Loucy (cell line): ENCODE results near the gene POU5F2.

Experiments used
- H2AFZ ChIP-seq: fragments of 200-600 bp; sonication (generic); 2 replicates; pipeline ENCODE4 v1.6.0; 2016; ENCODE audit warnings: antibody characterized with exemption, mild to moderate bottlenecking, low read length, moderate library complexity
- H3F3A ChIP-seq: fragments of 200-600 bp; 2 replicates; pipeline ENCODE4 v1.6.0; 2016; ENCODE audit warnings: antibody characterized with exemption, low read depth, mild to moderate bottlenecking
- H3K27me3 ChIP-seq: fragments of 200-600 bp; sonication (generic); 2 replicates; pipeline ENCODE4 v1.6.1; 2014; ENCODE audit warnings: low read length, mild to moderate bottlenecking; ENCODE audit not compliant: insufficient read depth, poor library complexity, severe bottlenecking
- H3K36me3 ChIP-seq: fragments of 200-600 bp; sonication (generic); 2 replicates; pipeline ENCODE4 v1.6.1; 2016; ENCODE audit warnings: low read length; ENCODE audit not compliant: insufficient read depth
- H3K4me1 ChIP-seq: fragments of 200-600 bp; sonication (generic); 2 replicates; pipeline ENCODE4 v1.5.1; 2014; ENCODE audit warnings: low read length, mild to moderate bottlenecking; ENCODE audit not compliant: insufficient read depth, poor library complexity, severe bottlenecking
- H3K4me2 ChIP-seq: fragments of 200-600 bp; sonication (generic); 2 replicates; pipeline ENCODE4 v1.6.0; 2014; ENCODE audit warnings: antibody characterized with exemption, low read length, low read depth, mild to moderate bottlenecking; ENCODE audit not compliant: poor library complexity, severe bottlenecking
- H3K4me3 ChIP-seq: fragments of 200-600 bp; sonication (generic); 2 replicates; pipeline ENCODE4 v1.5.1; 2014; ENCODE audit warnings: low read length, mild to moderate bottlenecking, mixed read lengths; ENCODE audit not compliant: poor library complexity, severe bottlenecking
- H3K79me2 ChIP-seq: fragments of 200-600 bp; sonication (generic); 2 replicates; pipeline ENCODE4 v1.6.1; 2014; ENCODE audit warnings: low read length; ENCODE audit not compliant: insufficient read depth
- H3K9ac ChIP-seq: fragments of 200-600 bp; sonication (generic); 2 replicates; pipeline ENCODE4 v1.6.0; 2014; ENCODE audit warnings: mild to moderate bottlenecking, low read depth, low read length, moderate library complexity; ENCODE audit not compliant: poor library complexity, severe bottlenecking
- H3K9me2 ChIP-seq: fragments of 200-600 bp; sonication (generic); replicated peaks from 2 replicates; pipeline ENCODE4 v1.6.1; 2016; ENCODE audit warnings: low read depth, low read length, mixed read lengths
- H3K9me3 ChIP-seq: fragments of 200-600 bp; sonication (generic); 2 replicates; pipeline ENCODE4 v1.6.1; 2014; ENCODE audit warnings: mild to moderate bottlenecking, antibody characterized with exemption, low read length, low read depth; ENCODE audit not compliant: insufficient read depth
- H4K20me1 ChIP-seq: fragments of 200-600 bp; sonication (generic); 2 replicates; pipeline ENCODE4 v1.6.0; 2014; ENCODE audit warnings: antibody characterized with exemption, low read length, mild to moderate bottlenecking; ENCODE audit not compliant: insufficient read depth, poor library complexity, severe bottlenecking
- EZH2phosphoT487 ChIP-seq: fragments of 200-600 bp; IDR thresholded peaks from 2 replicates; pipeline ENCODE4 v1.6.1; 2018; ENCODE audit warnings: antibody characterized with exemption, mild to moderate bottlenecking, moderate library complexity, borderline replicate concordance
- TF ChIP-seq, protein P1 (sequence below): fragments of 200-600 bp; sonication (generic); conservative IDR thresholded peaks from 2 replicates; pipeline ENCODE4 v1.5.1; 2014; ENCODE audit warnings: mild to moderate bottlenecking, antibody characterized with exemption, low read length

Gene POU5F2

DNA sequence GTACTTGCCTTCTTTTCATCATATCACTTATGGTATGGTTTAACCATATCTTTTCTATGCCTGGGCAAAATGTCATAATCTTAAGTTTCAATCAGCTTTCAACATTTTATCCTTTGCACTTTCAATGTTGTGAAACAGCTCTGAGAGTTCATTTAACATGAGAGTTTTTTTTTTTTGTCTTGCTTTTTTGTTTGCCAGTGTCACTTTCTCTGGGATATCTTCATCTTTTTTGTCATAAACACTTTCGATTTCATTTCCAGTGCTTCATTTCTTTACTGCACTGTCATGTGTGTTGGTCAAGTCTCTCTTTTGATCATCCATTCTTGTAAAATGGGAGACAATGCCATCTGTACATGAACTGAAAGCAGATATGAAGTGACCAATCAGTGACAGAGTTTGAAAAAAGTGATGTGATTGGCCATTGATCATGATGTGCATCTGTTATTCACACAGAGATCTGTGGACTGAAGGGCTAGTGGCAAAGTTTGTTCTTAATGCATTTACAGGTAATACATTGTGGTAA is 7.5 kb upstream of the POU5F2 start:
- Histone ChIP-seq H3K4me2 (no peak overlapping the region), H3K4me1 (no peaks in the 10 kb centered on the region), H3K79me2 (no peaks in the 10 kb centered on the region), H4K20me1 (no peaks in the 10 kb centered on the region), H3K9ac (no peak overlapping the region), H3F3A (no peaks in the 10 kb centered on the region), H3K27me3 (no peaks in the 10 kb centered on the region), H3K9me2 (no peaks in the 10 kb centered on the region), H3K36me3 (no peaks in the 10 kb centered on the region), H3K9me3 (no peaks in the 10 kb centered on the region), H2AFZ (no peak overlapping the region), H3K4me3 (no peak overlapping the region)
- TF ChIP-seq, protein P1, sequence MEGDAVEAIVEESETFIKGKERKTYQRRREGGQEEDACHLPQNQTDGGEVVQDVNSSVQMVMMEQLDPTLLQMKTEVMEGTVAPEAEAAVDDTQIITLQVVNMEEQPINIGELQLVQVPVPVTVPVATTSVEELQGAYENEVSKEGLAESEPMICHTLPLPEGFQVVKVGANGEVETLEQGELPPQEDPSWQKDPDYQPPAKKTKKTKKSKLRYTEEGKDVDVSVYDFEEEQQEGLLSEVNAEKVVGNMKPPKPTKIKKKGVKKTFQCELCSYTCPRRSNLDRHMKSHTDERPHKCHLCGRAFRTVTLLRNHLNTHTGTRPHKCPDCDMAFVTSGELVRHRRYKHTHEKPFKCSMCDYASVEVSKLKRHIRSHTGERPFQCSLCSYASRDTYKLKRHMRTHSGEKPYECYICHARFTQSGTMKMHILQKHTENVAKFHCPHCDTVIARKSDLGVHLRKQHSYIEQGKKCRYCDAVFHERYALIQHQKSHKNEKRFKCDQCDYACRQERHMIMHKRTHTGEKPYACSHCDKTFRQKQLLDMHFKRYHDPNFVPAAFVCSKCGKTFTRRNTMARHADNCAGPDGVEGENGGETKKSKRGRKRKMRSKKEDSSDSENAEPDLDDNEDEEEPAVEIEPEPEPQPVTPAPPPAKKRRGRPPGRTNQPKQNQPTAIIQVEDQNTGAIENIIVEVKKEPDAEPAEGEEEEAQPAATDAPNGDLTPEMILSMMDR: no peak
- TF ChIP-seq EZH2phosphoT487: no peak

DNA sequence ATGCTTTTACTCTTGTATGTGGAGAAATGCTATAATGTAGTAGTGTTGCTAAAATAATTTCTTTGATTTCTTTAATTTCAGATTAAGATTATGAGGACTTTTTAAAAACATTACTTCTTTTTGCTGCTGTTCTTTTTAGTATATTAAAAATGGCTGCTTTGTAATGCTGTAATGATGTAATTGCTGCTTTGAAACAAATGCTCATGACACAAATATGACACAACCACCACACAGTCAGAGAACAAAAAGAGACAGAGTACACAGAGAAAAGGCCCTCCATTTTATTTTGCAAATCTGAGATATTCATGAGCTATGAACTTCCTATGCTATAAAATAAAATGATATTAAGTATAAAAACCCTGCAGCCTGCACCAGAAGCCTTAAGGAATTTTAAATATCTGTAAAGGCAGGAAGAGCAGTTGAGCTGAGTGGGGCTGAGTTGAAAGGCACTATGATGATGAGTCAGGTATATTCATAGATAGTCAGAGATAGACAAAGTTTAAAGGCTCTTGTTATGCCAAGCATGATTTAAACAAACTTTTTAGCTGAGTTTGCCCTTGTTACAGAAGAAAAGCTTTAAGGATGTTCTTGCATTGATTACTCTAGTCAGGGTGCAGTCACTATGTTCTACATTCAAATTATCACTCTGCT is 5.1 kb upstream of the POU5F2 start:
- H3K27me3 ChIP-seq: no peaks in the 10 kb centered on the region
- no peak overlapping the region for H2AFZ ChIP-seq
- H3K4me2 ChIP-seq: no peak overlapping the region

DNA sequence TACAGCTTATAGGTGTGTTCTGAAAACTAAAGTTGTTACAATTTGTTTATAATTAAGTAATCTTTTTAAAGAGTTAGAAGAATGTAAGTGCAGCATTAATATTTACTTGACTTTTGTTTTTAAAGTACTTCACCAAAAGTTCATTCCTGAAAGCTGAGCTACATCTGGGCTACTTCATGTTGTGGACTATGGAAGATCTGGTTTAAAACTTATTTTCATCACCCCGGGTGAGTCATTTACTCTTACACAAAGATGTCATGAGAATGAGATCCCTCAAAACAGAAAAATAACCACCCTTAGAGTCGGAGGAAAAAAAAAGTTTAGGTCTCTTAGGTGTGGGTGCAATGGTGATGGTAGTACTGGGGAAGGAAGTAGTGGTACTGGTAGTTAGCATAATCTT is 5.1 kb downstream of the POU5F2 start:
- no peak overlapping the region for H2AFZ ChIP-seq
- H3K79me2 ChIP-seq: no peaks in the 10 kb centered on the region
- no peaks in the 10 kb centered on the region for H3K27me3 ChIP-seq
- no peaks in the 10 kb centered on the region for H4K20me1 ChIP-seq
- H3K9ac ChIP-seq: no peak overlapping the region
- H3F3A ChIP-seq: no peaks in the 10 kb centered on the region
- H3K4me2 ChIP-seq: no peak overlapping the region
- TF ChIP-seq EZH2phosphoT487: no peak
- TF ChIP-seq, protein P1: no peak
- no peaks in the 10 kb centered on the region for H3K9me3 ChIP-seq
- no peaks in the 10 kb centered on the region for H3K4me1 ChIP-seq
- no peaks in the 10 kb centered on the region for H3K9me2 ChIP-seq
- no peaks in the 10 kb centered on the region for H3K36me3 ChIP-seq
- H3K4me3 ChIP-seq: no peak overlapping the region

More for the DNA sequence above, 5.1 kb upstream of the POU5F2 start:
- Histone ChIP-seq H3K36me3 (no peaks in the 10 kb centered on the region), H3K9me3 (no peaks in the 10 kb centered on the region), H3K4me3 (no peak overlapping the region), H3F3A (no peaks in the 10 kb centered on the region), H3K9ac (no peak overlapping the region), H3K4me1 (no peaks in the 10 kb centered on the region), H3K79me2 (no peaks in the 10 kb centered on the region), H4K20me1 (no peaks in the 10 kb centered on the region), H3K9me2 (no peaks in the 10 kb centered on the region)
- TF ChIP-seq, protein P1: no peak
- no peak for TF ChIP-seq EZH2phosphoT487
